Osteoblast (primary cell): ENCODE data around the gene GRID1. TPM values are rescaled to one million over a fixed set of nuclear protein-coding genes. Genes with fewer than 3 reads are reported as not detected.

ENCODE experiments used
- DNase-seq: peaks from one replicate; pipeline ENCODE4 v3.0.0; 2011; ENCODE audit warnings: low spot score, mixed read lengths; ENCODE audit not compliant: insufficient read length; ENCODE audit errors: missing footprints
- H2AFZ ChIP-seq: 2 replicates; pipeline ENCODE4 v1.6.0; 2011; ENCODE audit warnings: mild to moderate bottlenecking, low read length
- H3K27ac ChIP-seq: 2 replicates; pipeline ENCODE4 v1.5.1; 2011; ENCODE audit warnings: mild to moderate bottlenecking, low read depth, low read length, moderate library complexity
- H3K27me3 ChIP-seq: 2 replicates; pipeline ENCODE4 v1.6.0; 2012; ENCODE audit warnings: mild to moderate bottlenecking, control low read depth, inconsistent platforms, low read length, moderate library complexity; ENCODE audit not compliant: insufficient read depth
- H3K36me3 ChIP-seq: 2 replicates; pipeline ENCODE4 v1.5.1; 2011; ENCODE audit warnings: mild to moderate bottlenecking, low read length, control low read depth, moderate library complexity; ENCODE audit not compliant: insufficient read depth
- H3K4me1 ChIP-seq: 2 replicates; pipeline ENCODE4 v1.5.1; 2011; ENCODE audit warnings: mild to moderate bottlenecking, low read length, control low read depth, moderate library complexity; ENCODE audit not compliant: insufficient read depth
- H3K4me2 ChIP-seq: 2 replicates; pipeline ENCODE4 v1.6.0; 2011; ENCODE audit warnings: mild to moderate bottlenecking, low read length; ENCODE audit not compliant: insufficient read depth
- H3K4me3 ChIP-seq: fragments of 200-600 bp; sonication (generic); 3 replicates; pipeline ENCODE4 v1.5.1; 2012; ENCODE audit warnings: mild to moderate bottlenecking, low read length, inconsistent platforms; ENCODE audit not compliant: insufficient read depth
- H3K79me2 ChIP-seq: 2 replicates; pipeline ENCODE4 v1.6.0; 2012; ENCODE audit warnings: mild to moderate bottlenecking, low read length, control low read depth, inconsistent platforms; ENCODE audit not compliant: insufficient read depth
- H3K9me3 ChIP-seq: 2 replicates; pipeline ENCODE4 v1.5.1; 2011; ENCODE audit warnings: low read depth, low read length, control low read depth
- H4K20me1 ChIP-seq: 2 replicates; pipeline ENCODE4 v1.6.0; 2012; ENCODE audit warnings: mild to moderate bottlenecking, low read length, control low read depth; ENCODE audit not compliant: insufficient read depth
- total RNA-seq: library from RNA; depleted of rRNA; stranded (reverse); fragments of >200 nt; gene quantifications from 2 replicates; pipeline ENCODE4 v1.2.3, GENCODE V29; 2012
- TF ChIP-seq, protein P1 (sequence below): IDR thresholded peaks from 2 replicates; pipeline ENCODE4 v1.5.1; 2011; ENCODE audit warnings: mild to moderate bottlenecking, low read depth, low read length, moderate library complexity; ENCODE audit errors: extremely low read depth

Gene GRID1
- total RNA-seq, 1 donor, result not detected

DNA sequence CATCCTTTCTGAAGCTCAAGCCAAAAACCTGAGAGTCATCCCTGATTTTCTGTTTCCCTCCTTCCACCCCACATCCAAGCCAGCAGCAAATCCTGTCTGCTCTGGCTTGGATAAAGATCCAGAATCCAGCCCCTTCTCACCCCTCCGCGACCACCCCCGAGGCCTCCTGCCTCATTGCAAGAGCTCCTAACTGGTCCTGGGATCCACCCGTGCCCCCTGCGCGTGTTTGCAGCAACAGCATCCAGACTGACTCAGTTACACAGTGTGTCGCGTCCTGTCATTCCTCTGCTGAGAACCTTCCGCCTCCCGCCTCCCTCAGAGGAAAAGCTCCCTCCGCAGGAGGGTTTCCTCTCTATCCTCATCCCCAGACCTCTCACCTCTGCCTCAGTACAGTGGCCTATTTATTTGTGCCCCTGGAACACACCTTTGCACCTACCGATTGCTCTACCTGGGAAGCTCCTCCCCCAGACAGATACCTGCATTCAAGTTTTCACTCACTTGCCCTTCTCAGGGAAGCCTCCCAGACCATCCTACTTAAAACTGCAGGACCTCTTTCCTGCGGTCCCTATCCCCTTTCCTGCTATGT lies 21.6 kb upstream of the GRID1 start:
- no peak overlapping the region for H3K4me2 ChIP-seq
- no peak overlapping the region for H3K4me3 ChIP-seq
- H3K27ac ChIP-seq, result no peak overlapping the region
- no peaks in the 10 kb centered on the region for H3K79me2 ChIP-seq
- H3K4me1 ChIP-seq, result no peaks in the 10 kb centered on the region
- no peak overlapping the region for H2AFZ ChIP-seq
- H3K36me3 ChIP-seq, result no peaks in the 10 kb centered on the region
- no peaks in the 10 kb centered on the region for H4K20me1 ChIP-seq
- no peaks in the 10 kb centered on the region for H3K9me3 ChIP-seq
- TF ChIP-seq, protein P1, sequence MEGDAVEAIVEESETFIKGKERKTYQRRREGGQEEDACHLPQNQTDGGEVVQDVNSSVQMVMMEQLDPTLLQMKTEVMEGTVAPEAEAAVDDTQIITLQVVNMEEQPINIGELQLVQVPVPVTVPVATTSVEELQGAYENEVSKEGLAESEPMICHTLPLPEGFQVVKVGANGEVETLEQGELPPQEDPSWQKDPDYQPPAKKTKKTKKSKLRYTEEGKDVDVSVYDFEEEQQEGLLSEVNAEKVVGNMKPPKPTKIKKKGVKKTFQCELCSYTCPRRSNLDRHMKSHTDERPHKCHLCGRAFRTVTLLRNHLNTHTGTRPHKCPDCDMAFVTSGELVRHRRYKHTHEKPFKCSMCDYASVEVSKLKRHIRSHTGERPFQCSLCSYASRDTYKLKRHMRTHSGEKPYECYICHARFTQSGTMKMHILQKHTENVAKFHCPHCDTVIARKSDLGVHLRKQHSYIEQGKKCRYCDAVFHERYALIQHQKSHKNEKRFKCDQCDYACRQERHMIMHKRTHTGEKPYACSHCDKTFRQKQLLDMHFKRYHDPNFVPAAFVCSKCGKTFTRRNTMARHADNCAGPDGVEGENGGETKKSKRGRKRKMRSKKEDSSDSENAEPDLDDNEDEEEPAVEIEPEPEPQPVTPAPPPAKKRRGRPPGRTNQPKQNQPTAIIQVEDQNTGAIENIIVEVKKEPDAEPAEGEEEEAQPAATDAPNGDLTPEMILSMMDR, result no peak
- peaks cover 28% of the 10 kb centered on the region for H3K27me3 ChIP-seq
- no peak for DNase-seq

DNA sequence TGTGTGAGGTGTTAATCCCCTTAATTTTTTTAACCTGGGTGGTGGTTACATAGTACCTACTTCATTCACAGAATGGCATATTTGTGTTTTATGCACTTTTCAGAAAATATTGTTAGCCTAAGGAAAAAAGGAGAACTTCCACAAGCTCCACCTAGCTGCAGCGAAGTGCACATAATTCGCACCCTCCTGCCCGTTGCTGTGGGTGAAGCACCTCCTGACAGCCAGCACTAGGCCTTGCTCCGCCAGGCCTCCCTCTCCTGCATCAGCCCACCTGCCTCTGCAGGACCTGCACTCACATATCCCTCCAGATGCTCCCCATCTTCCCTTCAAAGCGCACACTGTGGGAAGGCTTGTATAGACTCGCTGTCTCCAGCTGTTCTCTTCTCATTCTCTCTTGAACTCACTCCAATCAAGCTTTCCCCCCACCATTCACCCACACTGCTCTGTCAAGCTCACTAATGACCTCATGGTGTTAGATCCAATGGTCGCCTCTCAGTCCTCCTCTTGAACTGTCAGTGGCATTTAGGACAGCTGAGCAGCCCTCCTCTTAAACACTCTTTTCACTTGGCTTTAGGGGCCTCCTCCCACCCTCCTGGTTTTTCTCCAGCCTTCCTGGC lies 20.7 kb upstream of the GRID1 start:
- Histone ChIP-seq H2AFZ (no peak overlapping the region), H3K79me2 (no peaks in the 10 kb centered on the region), H4K20me1 (no peaks in the 10 kb centered on the region), H3K27ac (no peak overlapping the region), H3K27me3 (peaks cover 28% of the 10 kb centered on the region), H3K4me2 (no peak overlapping the region), H3K4me3 (no peak overlapping the region), H3K9me3 (no peaks in the 10 kb centered on the region), H3K36me3 (no peaks in the 10 kb centered on the region), H3K4me1 (no peaks in the 10 kb centered on the region)
- no peak for DNase-seq
- TF ChIP-seq, protein P1, result no peak

DNA sequence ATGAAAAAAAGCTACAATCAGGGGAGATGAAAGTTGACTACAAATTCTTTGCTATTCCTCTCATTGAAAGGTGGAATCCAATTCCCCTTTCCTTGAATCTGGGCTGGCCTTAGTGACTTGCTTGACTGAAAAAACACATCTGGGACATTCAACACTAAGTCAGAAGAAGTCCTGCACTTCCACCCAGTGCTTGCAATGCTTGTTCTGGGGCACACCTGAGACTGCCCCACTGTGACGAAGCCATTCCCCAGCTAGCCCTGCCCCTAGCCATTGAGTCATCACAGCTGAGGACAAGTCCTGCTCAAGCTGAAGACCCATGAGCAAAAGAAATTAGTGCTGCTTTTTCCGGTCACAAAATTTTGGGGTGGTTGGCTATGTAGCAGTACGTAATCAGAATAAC lies 19.2 kb upstream of the GRID1 start:
- H3K79me2 ChIP-seq, result no peaks in the 10 kb centered on the region
- no peak overlapping the region for H3K4me2 ChIP-seq
- H3K36me3 ChIP-seq, result no peaks in the 10 kb centered on the region
- no peaks in the 10 kb centered on the region for H4K20me1 ChIP-seq
- TF ChIP-seq, protein P1, result no peak
- no peaks in the 10 kb centered on the region for H3K9me3 ChIP-seq
- no peak overlapping the region for H3K27ac ChIP-seq
- H2AFZ ChIP-seq, result no peak overlapping the region
- no peaks in the 10 kb centered on the region for H3K4me1 ChIP-seq
- H3K27me3 ChIP-seq, result peaks cover 39% of the 10 kb centered on the region
- H3K4me3 ChIP-seq, result no peak overlapping the region
- DNase-seq, result no peak

DNA sequence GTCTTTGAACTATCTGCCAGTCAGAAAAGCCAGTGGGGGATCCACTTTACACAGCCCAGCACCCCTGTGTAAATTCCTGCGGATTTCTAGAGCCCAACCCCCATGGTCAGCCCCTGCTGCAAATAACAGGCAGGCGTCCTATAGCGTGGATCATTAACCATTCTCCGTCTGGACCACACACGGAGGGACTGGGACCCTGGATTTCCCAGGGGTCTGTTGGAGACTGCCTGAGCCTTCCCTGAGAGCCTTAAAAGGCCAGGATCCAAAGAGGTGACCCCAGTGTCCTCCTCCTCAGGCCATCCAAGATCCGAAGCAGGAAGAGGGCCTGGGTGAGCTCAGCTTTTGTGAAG lies 11.2 kb upstream of the GRID1 start:
- Histone ChIP-seq H3K27ac (no peak overlapping the region), H4K20me1 (no peaks in the 10 kb centered on the region), H3K4me2 (no peak overlapping the region), H3K79me2 (no peaks in the 10 kb centered on the region), H3K9me3 (no peaks in the 10 kb centered on the region), H3K4me1 (no peaks in the 10 kb centered on the region), H2AFZ (no peak overlapping the region), H3K4me3 (no peak overlapping the region), H3K27me3 (peaks cover 24% of the 10 kb centered on the region), H3K36me3 (no peaks in the 10 kb centered on the region)
- TF ChIP-seq, protein P1, result no peak
- DNase-seq, result no peak
